H9 (cell line): ENCODE data around the gene UBE3C. TPM values are rescaled to one million over a fixed set of nuclear protein-coding genes. Genes with fewer than 3 reads are reported as not detected.

ENCODE experiments used
- DNase-seq: peaks from one replicate; pipeline ENCODE4 v3.0.0-alpha.2; 2017
- H2AFZ ChIP-seq: one replicate; pipeline ENCODE4 v1.6.1; 2013; ENCODE audit warnings: mild to moderate bottlenecking, low read length, control low read depth, moderate library complexity
- H2AK5ac ChIP-seq: 2 replicates; pipeline ENCODE4 v1.6.1; 2013; ENCODE audit warnings: low read length, control low read depth, mixed read lengths; ENCODE audit not compliant: insufficient read length
- H2BK120ac ChIP-seq: one replicate; pipeline ENCODE4 v1.6.1; 2013; ENCODE audit warnings: low read depth, mild to moderate bottlenecking, low read length, control low read depth, inconsistent platforms; ENCODE audit not compliant: poor library complexity, severe bottlenecking
- H2BK12ac ChIP-seq: 2 replicates; pipeline ENCODE4 v1.6.1; 2013; ENCODE audit warnings: low read length, control low read depth, mixed read lengths, low read depth; ENCODE audit not compliant: insufficient read length
- H2BK15ac ChIP-seq: 2 replicates; pipeline ENCODE4 v1.6.1; 2013; ENCODE audit warnings: low read depth, low read length, control low read depth
- H2BK20ac ChIP-seq: one replicate; pipeline ENCODE4 v1.6.1; 2013; ENCODE audit warnings: low read depth, mild to moderate bottlenecking, low read length, control low read depth, inconsistent platforms; ENCODE audit not compliant: poor library complexity, severe bottlenecking
- H2BK5ac ChIP-seq: 2 replicates; pipeline ENCODE4 v1.6.1; 2013; ENCODE audit warnings: low read length, control low read depth, mixed read lengths; ENCODE audit not compliant: insufficient read length
- H3K14ac ChIP-seq: 2 replicates; pipeline ENCODE4 v1.6.1; 2013; ENCODE audit warnings: low read length, control low read depth; ENCODE audit not compliant: insufficient read depth
- H3K18ac ChIP-seq: 2 replicates; pipeline ENCODE4 v1.6.1; 2013; ENCODE audit warnings: low read depth, mild to moderate bottlenecking, mixed read lengths, low read length, control low read depth; ENCODE audit not compliant: insufficient read length
- H3K23ac ChIP-seq: 2 replicates; pipeline ENCODE4 v1.6.1; 2013; ENCODE audit warnings: low read length, control low read depth, mixed read lengths, low read depth; ENCODE audit not compliant: insufficient read length
- H3K23me2 ChIP-seq: 2 replicates; pipeline ENCODE4 v1.6.1; 2013; ENCODE audit warnings: low read depth, mild to moderate bottlenecking, mixed read lengths, low read length, control low read depth; ENCODE audit not compliant: insufficient read length, poor library complexity, severe bottlenecking
- H3K27ac ChIP-seq: 2 replicates; pipeline ENCODE4 v1.5.1; 2013; ENCODE audit warnings: low read length, control low read depth, mixed read lengths, low read depth; ENCODE audit not compliant: insufficient read length
- H3K27me3 ChIP-seq: 2 replicates; pipeline ENCODE4 v1.6.1; 2013; ENCODE audit warnings: low read length, control low read depth, inconsistent platforms; ENCODE audit not compliant: insufficient read depth
- H3K4ac ChIP-seq: 2 replicates; pipeline ENCODE4 v1.6.1; 2013; ENCODE audit warnings: low read depth, mild to moderate bottlenecking, control low read depth, inconsistent platforms, low read length, moderate library complexity
- H3K4me1 ChIP-seq: 2 replicates; pipeline ENCODE4 v1.6.1; 2013; ENCODE audit warnings: low read length, control low read depth, inconsistent platforms; ENCODE audit not compliant: insufficient read depth
- H3K4me2 ChIP-seq: 2 replicates; pipeline ENCODE4 v1.6.1; 2013; ENCODE audit warnings: low read length, control low read depth, mixed read lengths; ENCODE audit not compliant: insufficient read length, insufficient read depth
- H3K56ac ChIP-seq: 2 replicates; pipeline ENCODE4 v1.6.1; 2013; ENCODE audit warnings: low read depth, mild to moderate bottlenecking, mixed read lengths, low read length, control low read depth; ENCODE audit not compliant: insufficient read length
- H3K79me1 ChIP-seq: 2 replicates; pipeline ENCODE4 v1.6.1; 2013; ENCODE audit warnings: low read depth, mild to moderate bottlenecking, moderate library complexity, low read length, control low read depth, inconsistent platforms; ENCODE audit not compliant: insufficient read depth, poor library complexity, severe bottlenecking
- H3K79me2 ChIP-seq: 2 replicates; pipeline ENCODE4 v1.6.1; 2013; ENCODE audit warnings: low read length, control low read depth, inconsistent platforms; ENCODE audit not compliant: insufficient read depth
- H3K9ac ChIP-seq: 2 replicates; pipeline ENCODE4 v1.6.1; 2013; ENCODE audit warnings: low read length, control low read depth, mixed read lengths; ENCODE audit not compliant: insufficient read length; ENCODE audit errors: extremely low read depth
- H3K9me3 ChIP-seq: one replicate; pipeline ENCODE4 v1.6.1; 2013; ENCODE audit warnings: low read depth, low read length, inconsistent platforms; ENCODE audit not compliant: control insufficient read depth
- H3T11ph ChIP-seq: one replicate; pipeline ENCODE4 v1.6.1; 2013; ENCODE audit warnings: mild to moderate bottlenecking, low read length, control low read depth, inconsistent platforms
- H4K20me1 ChIP-seq: one replicate; pipeline ENCODE4 v1.6.1; 2013; ENCODE audit not compliant: control insufficient read depth, insufficient read length, insufficient read depth
- H4K5ac ChIP-seq: 2 replicates; pipeline ENCODE4 v1.6.1; 2013; ENCODE audit warnings: low read depth, mild to moderate bottlenecking, mixed read lengths, low read length, control low read depth; ENCODE audit not compliant: insufficient read length
- H4K8ac ChIP-seq: replicated peaks from 2 replicates; pipeline ENCODE4 v1.6.1; 2013; ENCODE audit warnings: low read length, control low read depth, mixed read lengths, low read depth; ENCODE audit not compliant: insufficient read length
- H4K91ac ChIP-seq: 2 replicates; pipeline ENCODE4 v1.6.1; 2013; ENCODE audit warnings: low read depth, mild to moderate bottlenecking, moderate library complexity, mixed read lengths, low read length, control low read depth; ENCODE audit not compliant: insufficient read length
- H3K27ac Mint-ChIP-seq, 3 experiments: 2 replicates in 2 of 3; 3 replicates in 1 of 3; pipeline ENCODE4 v1.8.0; 2020 to 2021; ENCODE audit warnings: mixed read lengths in 3 of 3, mild to moderate bottlenecking in 1 of 3, moderate library complexity in 1 of 3
- H3K27me3 Mint-ChIP-seq: 2 replicates; pipeline ENCODE4 v1.8.0; 2021; ENCODE audit warnings: low read depth, mild to moderate bottlenecking, moderate library complexity, mixed read lengths
- H3K36me3 Mint-ChIP-seq, 3 experiments: 2 replicates in 2 of 3; 3 replicates in 1 of 3; pipeline ENCODE4 v1.8.0; 2020 to 2021; ENCODE audit warnings: low read depth in 3 of 3, mixed read lengths in 3 of 3; ENCODE audit not compliant: insufficient read depth in 1 of 3
- H3K4me1 Mint-ChIP-seq, 2 experiments: 2 replicates each; pipeline ENCODE4 v1.8.0; 2020; ENCODE audit warnings: mixed read lengths in 2 of 2
- H3K4me3 Mint-ChIP-seq, 2 experiments: 2 replicates in 1 of 2; 3 replicates in 1 of 2; pipeline ENCODE4 v1.8.0; 2020 to 2021; ENCODE audit warnings: mild to moderate bottlenecking in 2 of 2, mixed read lengths in 2 of 2, moderate library complexity in 1 of 2
- H3K9me3 Mint-ChIP-seq, 2 experiments: 2 replicates in 1 of 2; 3 replicates in 1 of 2; pipeline ENCODE4 v1.8.0; 2020; ENCODE audit warnings: mild to moderate bottlenecking in 2 of 2, mixed read lengths in 2 of 2, moderate library complexity in 1 of 2
- CTCF ChIP-seq: fragments of 200-600 bp; sonication (generic); conservative IDR thresholded peaks from 3 replicates; pipeline ENCODE4 v1.8.0; 2021; ENCODE audit warnings: antibody characterized with exemption, mild to moderate bottlenecking
- WGBS: extraction: QIAGEN DNeasy Blood & Tissue Kit; methylation state at CpG from one replicate; pipeline ENCODE4 v1.1.7; 2013; ENCODE audit warnings: missing lambda C conversion rate, low lambda C conversion rate, mixed read lengths; ENCODE audit not compliant: insufficient read length; ENCODE audit errors: extremely low coverage; 5-methylcytosine and 5-hydroxymethylcytosine counted together
- total RNA-seq: library from RNA; stranded (reverse); gene quantifications from 2 replicates; pipeline ENCODE4 v1.2.1, GENCODE V29; 2021

The UBE3C gene
- total RNA-seq, 1 experiment from 2014 or later, result 63.3 TPM

- Histone ChIP-seq H3K4ac (no peak overlapping the region), H3K14ac (no peak overlapping the region; the same call in 1 of the 2 replicates), H2BK120ac (no peak overlapping the region), H3K4me1 (no peaks in the 10 kb centered on the region), H3K9ac (no peak overlapping the region), H3K27ac (no peak overlapping the region), H3K56ac (no peak overlapping the region), H3T11ph (no peak overlapping the region), H4K20me1 (no peaks in the 10 kb centered on the region), H2BK20ac (no peak overlapping the region), H4K8ac (no peak overlapping the region), H2BK12ac (no peak overlapping the region), H3K4me2 (no peak overlapping the region), H4K5ac (no peak overlapping the region), H2AFZ (no peak overlapping the region), H3K23ac (no peak overlapping the region), H3K18ac (no peak overlapping the region), H3K79me2 (no peaks in the 10 kb centered on the region), H4K91ac (no peak overlapping the region), H2BK15ac (no peak overlapping the region), H3K79me1 (no peaks in the 10 kb centered on the region), H2BK5ac (no peak overlapping the region), H3K9me3 (no peaks in the 10 kb centered on the region), H3K27me3 (no peaks in the 10 kb centered on the region), H2AK5ac (no peak overlapping the region), H3K23me2 (no peaks in the 10 kb centered on the region)
- WGBS, result no CpG with 5 or more reads among the region's 29 CpGs
- H3K36me3 Mint-ChIP-seq, result peaks cover 0 to 6% (median 0%) of the 10 kb centered on the region in 3 experiments; a peak in 1 of 7 replicates
- H3K27me3 Mint-ChIP-seq, result no peaks in the 10 kb centered on the region; the same call in 1 of the 2 replicates
- no peak for DNase-seq
- no peak for TF ChIP-seq CTCF
- H3K9me3 Mint-ChIP-seq, result peaks cover 4 to 6% of the 10 kb centered on the region in 2 experiments; a peak in 2 of 5 replicates
- H3K4me3 Mint-ChIP-seq, result no peak overlapping the region
- peaks cover 11 to 17% of the 10 kb centered on the region in 2 experiments for H3K4me1 Mint-ChIP-seq
- no peak overlapping the region for H3K27ac Mint-ChIP-seq
Observed at GRCh38 chr7:157300369-157300825, 161.7 kb downstream of the UBE3C start.
